DMS79 treated with DMSO at 0.1 percent for 48 hours (cell line): ENCODE results near the gene RRAS2.
"Not testable (repeated sequence)": the region's sequence is repeated elsewhere in the genome, so short reads cannot be mapped to it uniquely, and the experiment has no call there.

ENCODE experiments used
- DNase-seq: peaks from one replicate; lab custom pipeline; 2025; lab: John Stamatoyannopoulos, UW

The RRAS2 gene

GRCh38 chr11:14306481-14306880 lies 52.5 kb downstream of the RRAS2 start:
- DNase-seq: no peak

- DNase-seq: no peak
Observed at GRCh38 chr11:14305649-14306048, 53.3 kb downstream of the RRAS2 start.

- DNase-seq: no peak
Observed at GRCh38 chr11:14304601-14305000, 54.4 kb downstream of the RRAS2 start.

GRCh38 chr11:14300661-14301304 lies 58.2 kb downstream of the RRAS2 start:
- DNase-seq: peak; percentile 11

- DNase-seq: no peak
Observed at GRCh38 chr11:14299921-14300320, 59.1 kb downstream of the RRAS2 start.

GRCh38 chr11:14290422-14290821 lies 68.6 kb downstream of the RRAS2 start:
- DNase-seq: no peak

- no peak for DNase-seq
Observed at GRCh38 chr11:14288189-14288935, 70.6 kb downstream of the RRAS2 start.

- DNase-seq: not testable (repeated sequence)
Observed at GRCh38 chr11:14278869-14279268, 80.1 kb downstream of the RRAS2 start.

GRCh38 chr11:14275076-14275475 lies 83.9 kb downstream of the RRAS2 start:
- DNase-seq: no peak

- DNase-seq: no peak
Observed at GRCh38 chr11:14273895-14274294, 85.1 kb downstream of the RRAS2 start.

- no peak for DNase-seq
Observed at GRCh38 chr11:14270690-14271542, 88.1 kb downstream of the RRAS2 start.

- DNase-seq: no peak
Observed at GRCh38 chr11:14269692-14270573, 89.0 kb downstream of the RRAS2 start.

- DNase-seq: no peak
Observed at GRCh38 chr11:14267861-14268635, 90.9 kb downstream of the RRAS2 start.

- no peak for DNase-seq
Observed at GRCh38 chr11:14266622-14267021, 92.4 kb downstream of the RRAS2 start.

- DNase-seq: no peak
Observed at GRCh38 chr11:14264966-14265365, 94.0 kb downstream of the RRAS2 start.

- no peak for DNase-seq
Observed at GRCh38 chr11:14262271-14262846, 96.6 kb downstream of the RRAS2 start.

- no peak for DNase-seq
Observed at GRCh38 chr11:14261066-14261465, 97.9 kb downstream of the RRAS2 start.

GRCh38 chr11:14259878-14260277 lies 99.1 kb downstream of the RRAS2 start:
- DNase-seq: no peak

GRCh38 chr11:14259186-14259784 lies 99.7 kb downstream of the RRAS2 start:
- DNase-seq: no peak
